ENCODE data around the gene TMEM94. TPM values are rescaled to one million over a fixed set of nuclear protein-coding genes. Genes with fewer than 3 reads are reported as not detected.

Gene TMEM94
- total and polyA plus RNA-seq, 2 of the 13 experiments (the other 11 are each of a cell fraction or from before 2014, with no cell fraction given): 32.6 to 134 TPM

- TF ChIP-seq CBX5 (CRISPR knock-in tag; IDR thresholded peaks at IDR 0.05; ENCODE audit: borderline replicate concordance) (0 out of 2 replicates have a peak, but pooled peaks have one; percentile 39), ZNF225 (CRISPR knock-in tag; IDR thresholded peaks at IDR 0.05) (no peak), CBX1 (IDR thresholded peaks at IDR 0.05; ENCODE audit: low read depth) (no peak), CTCF (CRISPR knock-in tag; IDR thresholded peaks at IDR 0.05) (no peak), ZNF770 (CRISPR knock-in tag; IDR thresholded peaks at IDR 0.05) (no peak), ISL2 (CRISPR knock-in tag; IDR thresholded peaks at IDR 0.05) (no peak), TGIF2 (CRISPR knock-in tag; IDR thresholded peaks at IDR 0.05) (no peak), ZEB1 (IDR thresholded peaks at IDR 0.05; ENCODE audit: insufficient replicate concordance, low read depth) (no peak), ZFAT (CRISPR knock-in tag; conservative IDR thresholded peaks at IDR 0.05) (no peak), ZBTB26 (CRISPR knock-in tag; IDR thresholded peaks at IDR 0.05; ENCODE audit: borderline replicate concordance) (peak; percentile 73; the same call in 1 of the 2 replicates), HMGXB4 (CRISPR knock-in tag; IDR thresholded peaks at IDR 0.05; ENCODE audit: borderline replicate concordance in 1 of 2, low read depth in 1 of 2) (peak in 1 of 2 experiments; percentile 56; a peak in 1 of 4 replicates), NCOA2 (CRISPR knock-in tag; IDR thresholded peaks at IDR 0.05) (peak; percentile 69), FOXP4 (CRISPR knock-in tag; IDR thresholded peaks at IDR 0.05) (peak; percentile 84), REL (CRISPR knock-in tag; conservative IDR thresholded peaks at IDR 0.05) (no peak), PBX2 (CRISPR knock-in tag; IDR thresholded peaks at IDR 0.05) (no peak), DR1 (CRISPR knock-in tag; IDR thresholded peaks at IDR 0.05) (no peak), SMARCC2 (IDR thresholded peaks at IDR 0.05) (no peak), ZNF354B (CRISPR knock-in tag; IDR thresholded peaks at IDR 0.05) (no peak), CHCHD3 (CRISPR knock-in tag; IDR thresholded peaks at IDR 0.05) (no peak), HOXD1 (CRISPR knock-in tag; IDR thresholded peaks at IDR 0.05) (no peak)
Measured at GRCh38 chr17:75459590-75460267, 3.3 kb downstream of the TMEM94 start (continued).

Measured in HepG2 (cell line).